NCI-H1417 treated with DMSO at 0.1 percent for 48 hours (cell line): ENCODE measurements around the gene TNMD.

Source experiments
- DNase-seq: peaks from one replicate; lab custom pipeline; 2025; lab: John Stamatoyannopoulos, UW

Gene TNMD

GRCh38 chrX:100643956-100644860 lies 59.5 kb downstream of the TNMD start, which contains the start of gene SRPX2:
Gene SRPX2, plus strand, starts transcription at chrX:100644199. Its CDS starts 2,124 bp downstream, at chrX:100646323.
- DNase-seq, result no peak

- DNase-seq, result no peak
Observed at GRCh38 chrX:100645106-100645505, 60.4 kb downstream of the TNMD start.

GRCh38 chrX:100647095-100647494 lies 62.4 kb downstream of the TNMD start:
- no peak for DNase-seq

- DNase-seq, result no peak
Observed at GRCh38 chrX:100647739-100648138, 63.0 kb downstream of the TNMD start.

- DNase-seq, result no peak
Observed at GRCh38 chrX:100648458-100649417, 64.0 kb downstream of the TNMD start.
